ENCODE results near the gene MBNL2.
"Not testable (repeated sequence)": the region's sequence is repeated elsewhere in the genome, so short reads cannot be mapped to it uniquely, and the experiment has no call there.

MBNL2 gene
- total RNA-seq, result 56.9 to 74.1 (median 63.6) reads per million in 4 experiments

DNA sequence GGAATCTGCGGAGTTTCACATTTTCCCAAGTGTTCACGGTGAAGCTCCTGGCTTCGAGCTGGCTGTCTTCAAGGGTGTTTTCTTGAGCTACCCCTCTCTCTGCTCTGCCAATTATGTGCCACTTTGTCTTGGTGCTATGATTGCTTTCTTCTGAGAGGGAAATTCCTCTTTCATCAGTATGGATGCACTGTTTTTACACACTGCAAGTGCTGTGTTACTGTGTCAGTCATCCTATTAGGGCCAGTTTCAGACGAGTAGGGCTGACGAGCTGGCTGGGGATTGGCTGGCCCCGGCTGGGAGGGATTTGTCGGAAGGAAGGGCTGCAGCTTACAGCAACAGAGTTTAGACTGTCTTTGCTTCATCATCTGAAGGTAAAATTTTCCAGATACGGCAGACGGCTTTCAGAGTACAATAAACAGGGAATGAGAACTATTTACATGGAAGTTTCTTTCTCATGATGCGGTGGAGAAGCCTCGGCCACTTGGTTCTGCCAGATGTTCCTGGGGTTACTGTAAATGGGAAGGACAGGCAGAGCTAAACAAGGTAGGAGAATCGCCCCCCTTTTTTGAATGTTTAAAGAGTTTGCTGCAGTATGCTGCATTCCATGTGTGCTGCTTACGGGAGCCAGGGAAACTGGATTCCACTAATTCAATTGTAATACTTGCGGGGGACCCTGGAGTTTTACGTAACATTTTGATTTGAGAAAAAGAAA lies at the start of gene MBNL2:
TSS of gene MBNL2 (plus strand) at position 345 of the 712 bp plus-strand sequence. CDS start 53,903 bp downstream, outside the sequence.
- peak; percentile 73 for DNase-seq

DNA sequence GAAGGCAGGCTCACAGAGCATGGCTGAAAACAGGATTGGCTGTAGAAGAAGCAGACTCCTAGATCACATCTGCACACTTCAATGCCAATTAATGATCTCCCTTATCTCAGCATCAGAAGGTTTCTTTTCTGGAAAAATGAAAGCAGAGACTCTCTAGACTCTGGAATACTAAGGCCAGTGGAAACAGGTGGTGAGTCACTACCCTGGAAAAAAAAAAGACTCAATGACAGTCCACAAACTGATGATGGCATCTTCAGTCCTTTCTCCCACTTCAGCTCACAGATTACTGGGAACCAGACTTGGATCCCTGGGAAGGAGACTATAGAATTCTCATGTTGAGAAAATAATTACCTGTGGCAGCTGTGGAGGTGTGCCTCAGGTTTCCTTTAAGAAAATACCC lies 47.5 kb upstream of the MBNL2 start:
- DNase-seq, result no peak

GRCh38 chr13:97175041-97175440 lies 47.1 kb upstream of the MBNL2 start:
- no peak for DNase-seq

GRCh38 chr13:97179501-97179900 lies 42.6 kb upstream of the MBNL2 start:
- DNase-seq, result no peak

GRCh38 chr13:97182111-97182890 lies 39.8 kb upstream of the MBNL2 start:
- DNase-seq, result no peak

DNA sequence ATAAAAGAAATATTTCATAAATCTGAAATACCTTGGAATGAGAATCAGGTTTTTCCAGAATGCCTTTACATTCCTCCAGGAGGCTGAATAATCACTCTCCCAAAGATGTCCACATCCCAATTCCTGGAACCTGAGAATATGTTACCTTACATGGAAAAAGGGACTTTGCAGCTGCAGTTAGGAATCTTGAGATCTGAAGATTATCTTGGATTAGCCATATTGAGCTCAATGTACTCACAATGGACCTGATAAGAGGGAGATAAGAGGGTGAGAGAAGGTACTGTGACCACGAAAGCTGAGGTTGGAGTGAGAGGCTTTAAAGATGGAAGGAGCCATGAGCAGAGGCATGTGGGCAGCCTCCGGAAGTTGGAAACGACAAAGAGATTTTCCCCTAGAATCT lies 36.8 kb upstream of the MBNL2 start:
- DNase-seq, result no peak

DNA sequence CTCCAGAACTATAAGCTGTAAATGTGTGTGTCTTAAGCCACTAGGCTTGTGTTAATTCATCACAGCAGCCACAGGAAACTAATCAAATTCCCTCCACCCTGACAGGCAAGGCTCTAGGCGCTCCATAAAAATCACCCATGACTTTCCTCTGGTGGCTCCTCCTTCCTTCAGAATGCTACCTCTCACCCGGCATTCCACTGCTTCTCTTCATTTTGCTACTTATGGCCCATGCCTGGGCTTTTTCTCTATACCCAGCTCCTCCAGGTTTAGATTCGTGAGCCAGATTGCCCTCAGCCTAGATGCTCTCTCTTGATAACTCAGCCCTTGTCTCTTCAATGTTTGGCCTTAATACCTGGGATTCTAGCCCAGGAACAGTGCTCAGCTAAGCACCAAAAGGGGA lies 36.4 kb upstream of the MBNL2 start:
- DNase-seq, result no peak

DNA sequence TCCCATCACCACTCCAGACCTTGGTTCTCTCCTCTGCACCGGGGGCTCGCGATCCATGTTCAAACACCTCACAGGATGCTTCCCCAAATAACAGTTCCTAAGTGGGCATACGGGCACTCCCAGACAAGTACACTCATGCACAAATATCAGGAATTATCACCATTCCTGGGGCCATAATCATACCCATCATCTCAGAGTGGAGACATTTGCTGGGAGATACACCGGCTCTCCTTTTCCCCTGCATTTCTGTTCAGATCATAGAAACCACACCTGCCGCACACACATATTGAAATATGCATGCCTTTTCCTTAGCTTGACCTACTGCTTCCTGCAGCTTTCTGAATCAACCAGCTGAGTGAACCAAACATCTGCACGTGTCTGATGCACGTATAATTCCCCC lies 33.9 kb upstream of the MBNL2 start:
- DNase-seq, result no peak

GRCh38 chr13:97189928-97190327 lies 32.2 kb upstream of the MBNL2 start:
- DNase-seq, result no peak

- no peak for DNase-seq
Measured at GRCh38 chr13:97191142-97191541, 31.0 kb upstream of the MBNL2 start.

DNA sequence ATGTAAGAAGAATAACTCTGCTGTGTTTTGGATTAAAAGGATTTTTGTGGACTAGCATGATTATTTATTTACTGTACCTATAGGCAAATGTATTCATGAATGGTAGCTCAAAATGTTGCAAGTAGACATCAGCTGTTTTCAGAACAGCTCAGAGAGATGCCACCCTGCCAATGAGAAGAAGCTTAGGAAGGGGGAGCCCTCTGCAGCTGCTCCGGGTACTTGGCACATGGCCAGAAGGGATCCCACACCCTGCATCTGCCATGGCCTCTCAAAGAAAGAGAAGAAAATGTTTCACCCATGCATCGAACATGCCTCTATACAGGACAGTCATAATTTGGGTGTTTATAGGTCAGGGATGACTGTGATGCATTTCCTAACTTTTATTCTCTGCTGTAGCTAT lies 30.5 kb upstream of the MBNL2 start:
- DNase-seq, result no peak

DNA sequence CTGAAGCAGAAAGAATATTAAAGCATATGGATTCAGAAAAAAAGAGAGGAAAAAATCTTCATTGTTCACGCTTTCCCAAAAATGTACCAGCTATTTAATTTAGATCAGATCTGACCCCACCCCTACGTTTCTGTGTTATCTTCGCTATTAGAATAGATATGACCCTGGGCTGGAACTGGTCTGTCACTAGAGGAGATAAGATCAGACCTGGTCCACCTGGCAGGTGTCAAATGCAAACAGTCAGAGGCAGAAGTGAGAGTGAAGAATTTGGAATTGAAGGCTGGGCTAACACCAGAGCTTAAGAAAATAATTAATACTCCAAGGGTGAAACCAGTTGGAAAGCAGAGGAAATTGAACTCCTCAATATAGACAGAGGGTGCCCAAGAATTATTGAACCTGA lies 30.0 kb upstream of the MBNL2 start:
- DNase-seq, result no peak

DNA sequence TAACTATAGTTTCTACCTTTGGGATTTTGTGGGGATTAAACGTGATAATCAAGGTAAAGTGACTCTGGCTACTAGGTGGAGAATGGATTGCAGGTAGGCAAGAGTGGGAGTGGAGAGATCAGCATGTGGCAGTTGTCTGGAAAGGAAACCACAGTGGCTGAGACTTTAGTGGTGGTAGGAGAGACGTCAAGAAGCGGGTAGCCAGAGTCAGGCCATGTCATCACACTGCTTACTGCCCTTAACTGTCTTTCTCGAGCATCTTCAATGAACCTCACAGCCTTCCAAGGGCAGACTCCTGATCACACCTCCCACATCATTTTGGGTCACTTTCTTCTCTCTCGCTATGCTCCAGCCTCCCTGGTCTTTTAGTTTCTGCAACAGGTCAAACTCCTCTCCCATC lies 28.6 kb upstream of the MBNL2 start:
- no peak for DNase-seq

GRCh38 chr13:97194479-97194878 lies 27.7 kb upstream of the MBNL2 start:
- no peak for DNase-seq

- DNase-seq, result no peak
Measured at GRCh38 chr13:97196340-97196739, 25.8 kb upstream of the MBNL2 start.

GRCh38 chr13:97198753-97199152 lies 23.4 kb upstream of the MBNL2 start:
- no peak for DNase-seq

DNA sequence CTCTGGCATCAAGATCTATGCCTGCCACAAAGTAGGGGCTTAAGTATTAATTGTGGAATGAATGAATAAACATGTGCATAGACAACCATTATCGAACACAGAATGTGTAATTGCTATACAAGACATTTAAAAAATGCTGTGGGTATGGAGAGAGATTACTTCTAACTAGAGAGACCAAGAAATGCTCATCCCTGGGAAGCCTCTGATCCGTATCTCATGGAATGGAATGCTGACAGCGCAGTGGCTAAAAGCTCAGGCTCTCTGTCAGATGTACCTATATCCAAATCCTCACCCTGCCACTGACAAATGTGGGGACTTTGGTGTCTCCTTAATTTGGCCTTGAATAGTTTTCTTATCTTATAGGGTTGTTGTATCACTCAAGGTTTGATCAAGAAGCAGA lies 22.7 kb upstream of the MBNL2 start:
- no peak for DNase-seq

DNA sequence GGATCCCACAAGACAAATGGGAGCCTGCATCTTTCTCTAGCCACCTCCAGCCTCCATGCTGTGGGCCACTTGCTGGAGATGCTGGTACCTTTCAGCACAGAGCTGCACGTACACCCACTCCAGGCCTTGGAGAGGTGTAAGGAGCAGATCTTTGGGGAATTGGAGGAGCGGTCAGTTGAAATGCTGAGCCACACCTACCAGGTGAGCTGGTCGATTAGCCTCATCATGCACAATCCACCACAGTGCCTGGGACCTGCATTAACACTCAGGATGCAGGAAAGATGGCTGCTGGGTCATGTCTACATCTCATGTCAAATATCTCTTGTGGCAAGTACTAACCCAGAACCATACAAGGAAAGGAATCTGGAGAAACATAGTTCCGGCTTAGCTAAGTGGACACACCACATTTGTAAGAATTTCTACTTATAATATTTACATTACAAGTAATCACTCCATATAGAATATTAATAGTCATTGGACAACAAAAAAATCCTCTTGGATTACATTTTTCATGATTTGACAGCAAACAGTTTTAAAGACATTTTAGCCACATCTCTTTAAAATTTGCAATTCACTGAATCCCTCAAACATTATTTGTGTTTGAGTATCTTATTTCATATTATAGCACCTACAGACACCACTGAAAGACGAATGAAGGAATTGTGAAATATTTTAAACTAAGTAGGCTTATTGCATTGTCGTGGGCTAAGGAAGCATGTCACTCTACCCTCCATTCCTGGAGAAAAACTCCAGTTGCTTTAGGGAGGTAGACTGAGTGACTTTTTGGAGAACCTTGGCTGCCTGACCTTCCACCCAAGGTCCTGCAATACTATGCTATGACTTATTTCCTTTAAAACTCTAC lies 21.8 kb upstream of the MBNL2 start:
- no peak for DNase-seq

GRCh38 chr13:97202761-97203160 lies 19.4 kb upstream of the MBNL2 start:
- DNase-seq, result no peak

GRCh38 chr13:97205465-97205864 lies 16.7 kb upstream of the MBNL2 start:
- DNase-seq, result no peak

GRCh38 chr13:97205982-97206381 lies 16.2 kb upstream of the MBNL2 start:
- DNase-seq, result no peak

DNA sequence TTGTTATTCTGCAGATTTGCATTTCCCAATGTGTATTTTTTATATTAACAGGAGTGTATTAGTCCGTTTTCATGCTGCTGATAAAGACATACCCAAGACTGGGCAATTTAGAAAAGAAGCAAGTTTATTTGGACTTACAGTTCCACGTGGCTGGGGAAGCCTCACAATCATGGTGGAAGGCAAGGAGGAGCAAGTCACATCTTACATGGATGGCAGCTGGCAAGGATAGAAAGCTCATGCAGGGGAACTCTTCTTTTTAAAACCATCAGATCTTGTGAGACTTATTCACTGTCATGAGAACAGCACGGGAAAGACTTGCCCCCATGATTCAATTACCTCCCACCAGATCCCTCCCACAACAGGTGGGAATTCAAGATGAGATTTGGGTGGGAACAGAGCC lies 14.9 kb upstream of the MBNL2 start:
- not testable (repeated sequence) for DNase-seq

- DNase-seq, result no peak
Measured at GRCh38 chr13:97211300-97211699, 10.8 kb upstream of the MBNL2 start.

Measured in effector CD8-positive, alpha-beta T cell (primary cell).